Gastroesophageal sphincter (tissue), 4 donors: ENCODE data around the gene HORMAD1. TPM values are rescaled to one million over a fixed set of nuclear protein-coding genes. Genes with fewer than 3 reads are reported as not detected.
"Not testable (repeated sequence)": the region's sequence is repeated elsewhere in the genome, so short reads cannot be mapped to it uniquely, and the experiment has no call there.

ENCODE experiments used
- ATAC-seq: fragments of 150-250 bp; one replicate; pipeline ENCODE4 v1.9.1; 2016; ENCODE audit warnings: mild to moderate bottlenecking, moderate library complexity
- H3K27ac ChIP-seq, 4 donors: fragments of 200-600 bp; sonication (generic) in 3 of 4; 1 replicate in 3 of 4; 2 replicates in 1 of 4; pipeline ENCODE4 v1.5.1; 2016 to 2019
- H3K27me3 ChIP-seq: fragments of 200-600 bp; sonication (generic); one replicate; pipeline ENCODE4 v1.5.1; 2019
- H3K36me3 ChIP-seq, 2 donors: fragments of 200-600 bp; sonication (generic); one replicate each; pipeline ENCODE4 v1.5.1; 2019; ENCODE audit warnings: control low read depth in 1 of 2
- H3K4me1 ChIP-seq, 3 donors: fragments of 200-600 bp; sonication (generic); 1 replicate in 2 of 3; 2 replicates in 1 of 3; pipeline ENCODE4 v1.5.1; 2016 to 2019; ENCODE audit warnings: control low read depth in 2 of 3
- H3K4me3 ChIP-seq, 2 donors: fragments of 200-600 bp; sonication (generic); one replicate each; pipeline ENCODE4 v1.5.1; 2019; ENCODE audit warnings: mild to moderate bottlenecking in 1 of 2, moderate library complexity in 1 of 2
- H3K9me3 ChIP-seq, 3 donors: fragments of 200-600 bp; sonication (generic); one replicate each; pipeline ENCODE4 v1.5.1; 2017 to 2019; ENCODE audit warnings: control low read depth in 2 of 3
- EP300 ChIP-seq: sonication (generic); formaldehyde crosslinking; IDR thresholded peaks from one replicate; pipeline ENCODE4 v1.6.1; 2017; ENCODE audit warnings: antibody characterized with exemption, mild to moderate bottlenecking
- POLR2A ChIP-seq, 2 donors: fragments of 450-650 bp; IDR thresholded peaks; one replicate each; pipeline ENCODE4 v1.6.1; 2017; ENCODE audit warnings: antibody characterized with exemption in 2 of 2, mild to moderate bottlenecking in 2 of 2, moderate library complexity in 1 of 2
- POLR2AphosphoS5 ChIP-seq: sonication (generic); formaldehyde crosslinking; IDR thresholded peaks from one replicate; pipeline ENCODE4 v1.6.1; 2017; ENCODE audit warnings: antibody characterized with exemption
- WGBS, 2 donors: methylation state at CpG; one replicate each; pipeline ENCODE4 v1.1.5; 2018; ENCODE audit warnings: low coverage in 1 of 2; 5-methylcytosine and 5-hydroxymethylcytosine counted together
- small RNA-seq, 4 donors: library from RNA; depleted of rRNA; stranded (forward); fragments of <200 nt; gene quantifications; one replicate each; pipeline ENCODE3, GENCODE V24; 2016
- total RNA-seq, 4 donors: library from RNA; depleted of rRNA; stranded (reverse); fragments of >200 nt; gene quantifications; one replicate each; pipeline ENCODE4 v1.1.0, GENCODE V29; 2016
- TF ChIP-seq, protein P1 (sequence below), 4 experiments: fragments of 200-600 bp in 2 of 4; fragments of 450-650 bp in 2 of 4; sonication (generic) in 1 of 4; IDR thresholded peaks; one replicate each; pipeline ENCODE4 v1.5.1; 2017 to 2019; ENCODE audit warnings: antibody characterized with exemption in 4 of 4, mild to moderate bottlenecking in 2 of 4, moderate library complexity in 2 of 4

The HORMAD1 gene
- total RNA-seq, 4 donors from 2014 or later: 0.94 to 1.6 TPM; not detected in 2

DNA sequence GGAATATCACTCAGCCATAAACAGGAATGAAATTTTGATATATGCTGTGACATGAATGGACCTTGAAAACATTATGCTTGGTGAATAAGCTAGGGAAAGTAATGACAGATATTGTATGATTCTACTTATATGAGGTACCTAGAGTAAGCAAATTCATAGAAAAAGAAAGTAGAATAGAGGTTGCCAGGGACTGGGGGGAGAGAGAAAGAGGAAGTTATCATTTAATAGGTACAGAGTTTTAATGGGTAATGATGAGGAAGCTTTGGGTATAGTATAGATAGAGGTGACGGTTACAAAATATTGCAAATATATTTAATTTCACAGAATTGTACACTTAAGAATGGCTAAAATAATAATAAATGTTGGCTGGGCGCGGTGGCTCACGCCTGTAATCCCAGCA is 60.1 kb downstream of the HORMAD1 start:
- TF ChIP-seq POLR2AphosphoS5: no peak
- no peak for ATAC-seq
- H3K36me3 ChIP-seq: peaks cover 0 to 68% of the 10 kb centered on the region in 2 donors
- no peaks in the 10 kb centered on the region for H3K27me3 ChIP-seq
- H3K9me3 ChIP-seq: no peaks in the 10 kb centered on the region
- H3K4me3 ChIP-seq: no peak overlapping the region
- no peak overlapping the region for H3K27ac ChIP-seq
- WGBS, 2 donors: 81 to 93% methylated on average over 3 to 4 of the region's 4 CpGs
- no peaks in the 10 kb centered on the region for H3K4me1 ChIP-seq

- not testable (repeated sequence) for H3K4me3 ChIP-seq, H3K9me3 ChIP-seq, H3K27ac ChIP-seq, H3K4me1 ChIP-seq, ATAC-seq, H3K27me3 ChIP-seq
- H3K36me3 ChIP-seq: peaks cover 0 to 66% of the 10 kb centered on the region in 2 donors
- WGBS, 2 donors: 92 to 100% methylated on average over 3 to 4 of the region's 4 CpGs
Observed at GRCh38 chr1:150657064-150657463, 63.6 kb downstream of the HORMAD1 start.

GRCh38 chr1:150654635-150655034 is 66.1 kb downstream of the HORMAD1 start:
- H3K27ac ChIP-seq, H3K9me3 ChIP-seq, H3K27me3 ChIP-seq, H3K4me1 ChIP-seq, ATAC-seq, H3K4me3 ChIP-seq: not testable (repeated sequence)
- 95 to 96% methylated on average over 7 to 8 of the region's 10 CpGs for WGBS, 2 donors
- peaks cover 0 to 52% of the 10 kb centered on the region in 2 donors for H3K36me3 ChIP-seq

DNA sequence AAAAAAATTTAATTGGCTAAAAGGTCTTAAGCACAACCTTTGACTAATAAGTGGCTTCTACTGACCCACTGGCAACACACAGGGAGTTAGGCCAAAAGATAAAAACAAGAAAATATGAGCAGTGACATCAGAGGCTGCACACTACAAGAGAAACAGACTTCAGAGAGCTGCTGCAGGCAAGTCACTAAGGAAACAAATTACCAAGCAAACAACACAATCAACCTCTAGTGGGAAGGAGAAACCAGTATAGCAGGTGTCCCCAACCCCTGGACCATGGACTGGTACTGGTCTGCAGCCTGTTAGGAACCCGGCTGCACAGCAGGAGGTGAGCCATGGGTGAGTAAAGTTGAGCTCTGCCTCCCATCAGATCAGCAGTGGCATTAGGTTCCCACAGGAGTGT is 70.5 kb downstream of the HORMAD1 start:
- ATAC-seq: no peak
- H3K4me3 ChIP-seq: no peak overlapping the region
- no peaks in the 10 kb centered on the region for H3K9me3 ChIP-seq
- peaks cover 10 to 64% of the 10 kb centered on the region in 2 donors for H3K36me3 ChIP-seq
- H3K27ac ChIP-seq: no peak overlapping the region
- H3K4me1 ChIP-seq: no peaks in the 10 kb centered on the region
- H3K27me3 ChIP-seq: no peaks in the 10 kb centered on the region
- TF ChIP-seq POLR2AphosphoS5: no peak
- TF ChIP-seq EP300: no peak
- no peak for TF ChIP-seq POLR2A (IDR thresholded peaks at IDR 0.05)
- TF ChIP-seq, protein P1, sequence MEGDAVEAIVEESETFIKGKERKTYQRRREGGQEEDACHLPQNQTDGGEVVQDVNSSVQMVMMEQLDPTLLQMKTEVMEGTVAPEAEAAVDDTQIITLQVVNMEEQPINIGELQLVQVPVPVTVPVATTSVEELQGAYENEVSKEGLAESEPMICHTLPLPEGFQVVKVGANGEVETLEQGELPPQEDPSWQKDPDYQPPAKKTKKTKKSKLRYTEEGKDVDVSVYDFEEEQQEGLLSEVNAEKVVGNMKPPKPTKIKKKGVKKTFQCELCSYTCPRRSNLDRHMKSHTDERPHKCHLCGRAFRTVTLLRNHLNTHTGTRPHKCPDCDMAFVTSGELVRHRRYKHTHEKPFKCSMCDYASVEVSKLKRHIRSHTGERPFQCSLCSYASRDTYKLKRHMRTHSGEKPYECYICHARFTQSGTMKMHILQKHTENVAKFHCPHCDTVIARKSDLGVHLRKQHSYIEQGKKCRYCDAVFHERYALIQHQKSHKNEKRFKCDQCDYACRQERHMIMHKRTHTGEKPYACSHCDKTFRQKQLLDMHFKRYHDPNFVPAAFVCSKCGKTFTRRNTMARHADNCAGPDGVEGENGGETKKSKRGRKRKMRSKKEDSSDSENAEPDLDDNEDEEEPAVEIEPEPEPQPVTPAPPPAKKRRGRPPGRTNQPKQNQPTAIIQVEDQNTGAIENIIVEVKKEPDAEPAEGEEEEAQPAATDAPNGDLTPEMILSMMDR (IDR thresholded peaks at IDR 0.05): no peak
- no CpG with 5 or more reads among the region's 1 CpG for WGBS, 2 donors

DNA sequence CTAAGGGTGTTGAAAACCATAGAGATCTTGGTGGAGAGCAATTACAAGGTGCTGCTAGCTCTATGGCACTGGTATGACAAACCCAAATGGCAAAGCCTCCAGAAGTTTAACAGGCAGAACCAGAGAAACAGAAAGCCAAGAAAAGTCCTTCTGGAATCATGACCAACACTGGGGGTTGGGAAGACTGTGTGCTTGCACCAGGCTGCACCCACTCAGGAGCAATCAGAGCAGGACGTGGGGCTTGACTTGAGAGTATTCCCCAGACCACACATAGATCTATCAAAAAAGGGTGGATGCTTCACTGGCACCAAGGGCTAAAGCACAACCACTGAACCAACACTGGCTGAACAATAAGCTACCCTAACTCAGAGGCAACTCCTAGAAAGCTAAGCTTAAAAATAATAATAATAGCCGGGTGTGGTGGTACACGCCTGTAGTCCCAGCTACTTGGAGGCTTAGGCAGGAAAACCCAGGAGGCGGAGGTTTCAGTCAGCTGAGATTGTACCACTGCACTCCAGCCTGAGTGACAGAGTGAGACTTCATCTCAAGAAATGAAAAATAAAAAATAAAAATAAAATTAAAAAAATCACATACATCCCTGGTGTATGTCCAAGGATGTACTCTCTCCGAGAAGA is 71.1 kb downstream of the HORMAD1 start:
- TF ChIP-seq POLR2AphosphoS5: no peak
- TF ChIP-seq EP300: no peak
- no peak for TF ChIP-seq POLR2A (IDR thresholded peaks at IDR 0.05)
- TF ChIP-seq, protein P1 (IDR thresholded peaks at IDR 0.05): no peak
- H3K4me1 ChIP-seq: no peaks in the 10 kb centered on the region
- H3K4me3 ChIP-seq: no peak overlapping the region
- no peak for ATAC-seq
- no peak overlapping the region for H3K27ac ChIP-seq
- no peaks in the 10 kb centered on the region for H3K27me3 ChIP-seq
- H3K9me3 ChIP-seq: no peaks in the 10 kb centered on the region
- peaks cover 10 to 65% of the 10 kb centered on the region in 2 donors for H3K36me3 ChIP-seq
- WGBS, 2 donors: 95 to 98% methylated on average over 4 to 5 of the region's 5 CpGs

Small RNAs within 50 kb of the gene (small RNA-seq; reads per million reads assigned to genes)
- 0 reads per million in 4 donors for gene RNU6-1042P

Other genes with a start within 250 kb of the HORMAD1 start
- 10 to 100 TPM in 2 of 4 donors, 1 to 10 TPM in 2; 6.7 to 32.2 (median 10.6) TPM for gene TARS2, start 233.5 kb downstream of the HORMAD1 start, total RNA-seq
- 10 to 100 TPM; 12.6 to 29.7 (median 19.4) TPM for gene ECM1, start 212.8 kb downstream of the HORMAD1 start, total RNA-seq
- gene FALEC, start 205.1 kb downstream of the HORMAD1 start, total RNA-seq: not detected
- 10 to 100 TPM; 27.1 to 66.5 (median 36.3) TPM for gene ADAMTSL4, start 171.5 kb downstream of the HORMAD1 start, total RNA-seq
- gene MCL1, start 141.3 kb downstream of the HORMAD1 start, total RNA-seq: 100 to 1,000 TPM; 212 to 353 (median 317) TPM
- gene ENSA, start 91.3 kb downstream of the HORMAD1 start, total RNA-seq: 100 to 1,000 TPM; 154 to 191 (median 167) TPM
- gene GOLPH3L, start 23.7 kb downstream of the HORMAD1 start, total RNA-seq: 10 to 100 TPM; 18.5 to 27.9 (median 21.0) TPM
- gene CTSS, start 44.9 kb upstream of the HORMAD1 start, total RNA-seq: 10 to 100 TPM in 3 of 4 donors, 1 to 10 TPM in 1; 9.3 to 80.3 (median 50.4) TPM
- gene CTSK, start 87.4 kb upstream of the HORMAD1 start, total RNA-seq: 10 to 100 TPM; 29.1 to 69.1 (median 50.4) TPM
- 10 to 100 TPM; 43.2 to 53.2 (median 50.2) TPM for gene ARNT, start 155.7 kb upstream of the HORMAD1 start, total RNA-seq
- gene CTXND2, start 166.2 kb upstream of the HORMAD1 start, total RNA-seq: not detected
- gene SETDB1, start 205.5 kb upstream of the HORMAD1 start, total RNA-seq: 10 to 100 TPM; 21.9 to 32.2 (median 28.7) TPM